ENCODE measurements around the gene TBC1D5. TPM values are rescaled to one million over a fixed set of nuclear protein-coding genes. Genes with fewer than 3 reads are reported as not detected.

Gene TBC1D5
- total and polyA plus RNA-seq, 2 of the 8 experiments (the other 6 are each of a cell fraction or from before 2014, with no cell fraction given) = 11.0 to 22.9 TPM

GRCh38 chr3:17680530-17680929 lies 61.9 kb downstream of the TBC1D5 start:
- no peak overlapping the region for H3K9ac ChIP-seq (replicated peaks in 1 of 4; ENCODE audit: extremely low read depth in 1 of 4, low read depth in 3 of 4, low read length in 3 of 4)
- H2BK15ac ChIP-seq (ENCODE audit: low read length) = no peak overlapping the region
- DNase-seq (ENCODE audit: low read depth in 1 of 2, low spot score in 2 of 2) (no peak), FAIRE-seq (no peak)
- no peak overlapping the region for H2AK5ac ChIP-seq (ENCODE audit: low read depth, low read length)
- H3K23ac ChIP-seq (ENCODE audit: insufficient read length) = no peak overlapping the region
- no peak overlapping the region for H3K14ac ChIP-seq (ENCODE audit: insufficient read length)
- no peak overlapping the region for H3K4ac ChIP-seq (replicated peaks; ENCODE audit: insufficient read length, low read depth, low read length)
- no peaks in the 10 kb centered on the region; a peak in 1 of 7 replicates for H3K4me1 ChIP-seq (replicated peaks in 1 of 4; ENCODE audit: control insufficient read depth in 3 of 4, insufficient read depth in 4 of 4, low read length in 3 of 4)
- no peaks in the 10 kb centered on the region for H3K9me3 ChIP-seq (ENCODE audit: insufficient read depth in 2 of 2, low read depth in 1 of 2, low read length in 1 of 2)
- no peaks in the 10 kb centered on the region for H3K79me1 ChIP-seq (ENCODE audit: low read depth, low read length)
- H4K91ac ChIP-seq (replicated peaks; ENCODE audit: insufficient read length, low read length) = no peak overlapping the region
- no peak overlapping the region for H3K18ac ChIP-seq (ENCODE audit: extremely low read depth, low read length)
- no peak overlapping the region for H3K4me2 ChIP-seq (ENCODE audit: insufficient read depth in 1 of 2, low read depth in 2 of 2, low read length in 2 of 2)
- no peak overlapping the region for H4K5ac ChIP-seq (ENCODE audit: insufficient read length, low read depth, low read length)
- no peak overlapping the region for H3K27ac ChIP-seq (ENCODE audit: low read depth, low read length)
- no peaks in the 10 kb centered on the region for H3K23me2 ChIP-seq (ENCODE audit: low read depth, low read length)
- no peak overlapping the region for H2BK120ac ChIP-seq (replicated peaks; ENCODE audit: low read depth, low read length)
- H3K36me3 ChIP-seq (ENCODE audit: control insufficient read depth in 2 of 4, insufficient read depth in 4 of 4, low read length in 3 of 4) = no peaks in the 10 kb centered on the region
- H2AFZ ChIP-seq (ENCODE audit: low read length) = no peak overlapping the region
- no peak overlapping the region for H3K56ac ChIP-seq (replicated peaks; ENCODE audit: insufficient read length, low read depth, low read length)
- H3K27me3 ChIP-seq (replicated peaks in 1 of 4; ENCODE audit: control insufficient read depth in 3 of 4, extremely low read depth in 1 of 4, insufficient read depth in 3 of 4, low read length in 3 of 4) = no peaks in the 10 kb centered on the region
- POLR2A ChIA-PET (ENCODE audit: partially characterized antibody) = no interaction called here
- no peak overlapping the region for H2BK12ac ChIP-seq (ENCODE audit: low read depth, low read length)
- H4K20me1 ChIP-seq (replicated peaks in 1 of 2; ENCODE audit: control insufficient read depth in 1 of 2, insufficient read depth in 2 of 2, low read length in 2 of 2) = peaks cover 0 to 1% of the 10 kb centered on the region in 2 experiments
- H3K79me2 ChIP-seq (ENCODE audit: control insufficient read depth in 1 of 2, insufficient read depth in 2 of 2, low read length in 2 of 2) = no peaks in the 10 kb centered on the region
- H3K4me3 ChIP-seq (ENCODE audit: extremely low read depth in 1 of 4, insufficient read depth in 2 of 4, low read depth in 3 of 4, low read length in 4 of 4) = no peak overlapping the region
- CTCF ChIA-PET (ENCODE audit: partially characterized antibody) = no interaction called here
- no peak overlapping the region for H2BK5ac ChIP-seq (ENCODE audit: low read depth, low read length)
- no peak for TF ChIP-seq JUN (IDR thresholded peaks at IDR 0.05; ENCODE audit: low read depth, low read length)
- no peak for TF ChIP-seq KDM5A (IDR thresholded peaks at IDR 0.05; ENCODE audit: low read length)
- TF ChIP-seq ZNF274 (IDR thresholded peaks at IDR 0.05; ENCODE audit: borderline replicate concordance, extremely low read depth, low read length) = no peak
- TF ChIP-seq SIRT6 (IDR thresholded peaks at IDR 0.05; ENCODE audit: low read length) = no peak
- no peak for TF ChIP-seq CTBP2 (IDR thresholded peaks at IDR 0.05; ENCODE audit: borderline replicate concordance, insufficient read depth, insufficient read length, low read length)
- TF ChIP-seq TAF1 (IDR thresholded peaks at IDR 0.05; ENCODE audit: low read depth, low read length) = no peak
- TF ChIP-seq KDM4A (IDR thresholded peaks at IDR 0.05; ENCODE audit: low read depth, low read length, severe bottlenecking) = no peak
- no peak overlapping the region for H2BK20ac ChIP-seq (ENCODE audit: low read length)
- H4K8ac ChIP-seq (ENCODE audit: extremely low read depth, insufficient read depth, low read length) = no peak overlapping the region
